ENCODE results near the gene OPTN.
"Not testable (repeated sequence)": the region's sequence is repeated elsewhere in the genome, so short reads cannot be mapped to it uniquely, and the experiment has no call there.

The OPTN gene

GRCh38 chr10:13099666-13100348 lies at the start of gene OPTN:
TSS of gene OPTN (plus strand) at chr10:13100163. CDS start at chr10:13109123, 8,960 bp downstream.
- DNase-seq (ENCODE audit: low read depth in 2 of 2, low spot score in 1 of 2) = peak; percentile 49 to 64

GRCh38 chr10:13051126-13051694 lies 48.8 kb upstream of the OPTN start:
- DNase-seq (ENCODE audit: low read depth in 2 of 2, low spot score in 1 of 2) = no peak

GRCh38 chr10:13053208-13053607 lies 46.8 kb upstream of the OPTN start:
- not testable (repeated sequence) for DNase-seq (ENCODE audit: low read depth in 2 of 2, low spot score in 1 of 2)

GRCh38 chr10:13053794-13054462 lies 46.0 kb upstream of the OPTN start:
- DNase-seq (ENCODE audit: low read depth in 2 of 2, low spot score in 1 of 2) = no peak

- DNase-seq (ENCODE audit: low read depth in 2 of 2, low spot score in 1 of 2) = no peak
These were observed 45.1 kb upstream of the OPTN start for GRCh38 chr10:13054844-13055243.

GRCh38 chr10:13056456-13057077 lies 43.4 kb upstream of the OPTN start:
- no peak for DNase-seq (ENCODE audit: low read depth in 2 of 2, low spot score in 1 of 2)

- no peak for DNase-seq (ENCODE audit: low read depth in 2 of 2, low spot score in 1 of 2)
These were observed 37.2 kb upstream of the OPTN start for GRCh38 chr10:13062803-13063202.

GRCh38 chr10:13066527-13066926 lies 33.4 kb upstream of the OPTN start:
- DNase-seq (ENCODE audit: low read depth in 2 of 2, low spot score in 1 of 2) = no peak

GRCh38 chr10:13067431-13067830 lies 32.5 kb upstream of the OPTN start:
- DNase-seq (ENCODE audit: low read depth in 2 of 2, low spot score in 1 of 2) = no peak

- no peak for DNase-seq (ENCODE audit: low read depth in 2 of 2, low spot score in 1 of 2)
These were observed 31.9 kb upstream of the OPTN start for GRCh38 chr10:13068071-13068470.

- DNase-seq (ENCODE audit: low read depth in 2 of 2, low spot score in 1 of 2) = no peak
These were observed 31.5 kb upstream of the OPTN start for GRCh38 chr10:13068484-13068883.

GRCh38 chr10:13072339-13072738 lies 27.6 kb upstream of the OPTN start:
- DNase-seq (ENCODE audit: low read depth in 2 of 2, low spot score in 1 of 2) = no peak

GRCh38 chr10:13074563-13075451 lies 25.2 kb upstream of the OPTN start:
- DNase-seq (ENCODE audit: low read depth in 2 of 2, low spot score in 1 of 2) = peak in 1 of 2 donors; percentile 9

- DNase-seq (ENCODE audit: low read depth in 2 of 2, low spot score in 1 of 2) = no peak
These were observed 20.8 kb upstream of the OPTN start for GRCh38 chr10:13078912-13079775.

GRCh38 chr10:13079776-13080050 lies 20.2 kb upstream of the OPTN start:
- DNase-seq (ENCODE audit: low read depth in 2 of 2, low spot score in 1 of 2) = no peak

- DNase-seq (ENCODE audit: low read depth in 2 of 2, low spot score in 1 of 2) = no peak
These were observed 19.3 kb upstream of the OPTN start for GRCh38 chr10:13080643-13081042.

GRCh38 chr10:13083700-13084099 lies 16.3 kb upstream of the OPTN start:
- DNase-seq (ENCODE audit: low read depth in 2 of 2, low spot score in 1 of 2) = not testable (repeated sequence)

- no peak for DNase-seq (ENCODE audit: low read depth in 2 of 2, low spot score in 1 of 2)
These were observed 13.9 kb upstream of the OPTN start for GRCh38 chr10:13086056-13086455.

GRCh38 chr10:13087601-13087985 lies 12.4 kb upstream of the OPTN start:
- DNase-seq (ENCODE audit: low read depth in 2 of 2, low spot score in 1 of 2) = no peak

GRCh38 chr10:13087986-13088618 lies 11.9 kb upstream of the OPTN start:
- DNase-seq (ENCODE audit: low read depth in 2 of 2, low spot score in 1 of 2) = no peak

Measured in stimulated activated CD8-positive, alpha-beta memory T cell treated with anti-CD3 and anti-CD28 coated beads, Interleukin-4, amount 100 ng/mL, for 1 hour (primary cell).